RWPE1 (cell line): ENCODE data around the gene CCDC92B.
"Not testable (repeated sequence)": the region's sequence is repeated elsewhere in the genome, so short reads cannot be mapped to it uniquely, and the experiment has no call there.

ENCODE experiments used
- CTCF ChIA-PET: fragments of 350-600 bp; sonication (Branson Sonifier 250); formaldehyde crosslinking; extraction: SDS; loops from one replicate; lab custom pipeline; 2021; lab: Yijun Ruan, JAX
- POLR2A ChIA-PET: fragments of 400-600 bp; formaldehyde crosslinking; extraction: SDS; loops from one replicate; lab custom pipeline; 2020; ENCODE audit warnings: antibody characterized with exemption; ENCODE audit not compliant: low non-redundant PET; lab: Yijun Ruan, JAX
- DNase-seq: peaks from one replicate; pipeline ENCODE4 v3.0.0; 2012; ENCODE audit warnings: low spot score
- H3K27ac ChIP-seq: fragments of 450-650 bp; 2 replicates; pipeline ENCODE4 v1.5.1; 2017
- CTCF ChIP-seq: fragments of 450-650 bp; conservative IDR thresholded peaks from 2 replicates; pipeline ENCODE4 v1.5.1; 2017; ENCODE audit warnings: low read depth, mild to moderate bottlenecking

The CCDC92B gene

GRCh38 chr17:2784864-2785263, 35.4 kb upstream of the CCDC92B start:
- CTCF ChIA-PET, result interaction anchor here (0.8 kb wide), 1 partner anchor 219 kb away, joined by 8 read pairs; no protein-coding TSS in a partner anchor
- H3K27ac ChIP-seq, result no peak overlapping the region
- DNase-seq, result no peak
- TF ChIP-seq CTCF, result no peak
- POLR2A ChIA-PET, result no interaction called here

GRCh38 chr17:2783310-2784030, 34.0 kb upstream of the CCDC92B start:
- no peak for TF ChIP-seq CTCF
- no peak for DNase-seq
- POLR2A ChIA-PET, result no interaction called here
- H3K27ac ChIP-seq, result no peak overlapping the region
- CTCF ChIA-PET, result interaction anchor here (0.8 kb wide), 1 partner anchor 10 kb away, joined by 3 read pairs; no protein-coding TSS in a partner anchor

GRCh38 chr17:2782055-2782454, 32.6 kb upstream of the CCDC92B start:
- POLR2A ChIA-PET, result no interaction called here
- CTCF ChIA-PET, result no interaction called here
- no peak for DNase-seq
- TF ChIP-seq CTCF, result no peak
- no peak overlapping the region for H3K27ac ChIP-seq

- DNase-seq, CTCF ChIA-PET, POLR2A ChIA-PET, H3K27ac ChIP-seq: not testable (repeated sequence)
Observed at GRCh38 chr17:2781598-2781997, 32.1 kb upstream of the CCDC92B start.

GRCh38 chr17:2780931-2781454, 31.5 kb upstream of the CCDC92B start:
- ChIA-PET POLR2A (no interaction called here), CTCF (no interaction called here)
- no peak for TF ChIP-seq CTCF
- H3K27ac ChIP-seq, result no peak overlapping the region
- DNase-seq, result no peak

GRCh38 chr17:2780256-2780655, 30.8 kb upstream of the CCDC92B start:
- no peak overlapping the region for H3K27ac ChIP-seq
- DNase-seq, result no peak
- CTCF ChIA-PET, result no interaction called here
- no peak for TF ChIP-seq CTCF
- POLR2A ChIA-PET, result no interaction called here

- POLR2A ChIA-PET, result no interaction called here
- CTCF ChIA-PET, result no interaction called here
- H3K27ac ChIP-seq, result no peak overlapping the region
- TF ChIP-seq CTCF, result no peak
- no peak for DNase-seq
Observed at GRCh38 chr17:2779545-2779944, 30.1 kb upstream of the CCDC92B start.
